A549 (cell line): ENCODE measurements around the gene CHEK1. TPM values are rescaled to one million over a fixed set of nuclear protein-coding genes. Genes with fewer than 3 reads are reported as not detected.

Experiments used
- ATAC-seq, 2 experiments: fragments of 200-7000 bp in 1 of 2; fragments of >200 bp in 1 of 2; cut with Nextera tagmentation in 1 of 2; cut with Tn5 transposase in 1 of 2; 3 replicates each; pipeline versions ENCODE4 v1.8.0 to v1.9.1; 2018 to 2020; ENCODE audit warnings: mild to moderate bottlenecking in 1 of 2, moderate library complexity in 1 of 2
- CTCF ChIA-PET: fragments of 300-600 bp; sonication (Branson Sonifier 250); formaldehyde crosslinking; extraction: SDS; loops from one replicate; lab custom pipeline; 2021; ENCODE audit warnings: antibody characterized with exemption, inconsistent platforms; lab: Yijun Ruan, JAX
- POLR2A ChIA-PET: fragments of 350-600 bp; formaldehyde crosslinking; extraction: SDS; loops from one replicate; lab custom pipeline; 2021; ENCODE audit warnings: antibody characterized with exemption, inconsistent platforms; lab: Yijun Ruan, JAX
- DNase-seq, 2 experiments: peaks; one replicate each; pipeline versions ENCODE4 v3.0.0 to v3.0.0-alpha.2; 2011 to 2016; ENCODE audit warnings: low read depth in 1 of 2, low spot score in 1 of 2
- FAIRE-seq: peaks from 2 replicates; lab custom pipeline; 2011; peaks lifted over from hg19 to GRCh38; lab: Jason Lieb, UNC
- H3K27ac ChIP-seq, 2 experiments: fragments of >200 bp; sonication (Bioruptor Twin); formaldehyde crosslinking; 3 replicates each; pipeline ENCODE4 v1.5.1; 2016 to 2017
- H3K4me1 ChIP-seq: fragments of >200 bp; sonication (Bioruptor Twin); formaldehyde crosslinking; 3 replicates; pipeline ENCODE4 v1.6.1; 2016
- H3K4me2 ChIP-seq: fragments of >200 bp; sonication (Bioruptor Twin); formaldehyde crosslinking; 3 replicates; pipeline ENCODE4 v1.6.1; 2016
- H3K4me3 ChIP-seq: fragments of >200 bp; sonication (Bioruptor Twin); formaldehyde crosslinking; 3 replicates; pipeline ENCODE4 v1.5.1; 2016
- H3K9me3 ChIP-seq: fragments of >200 bp; sonication (Bioruptor Twin); formaldehyde crosslinking; 3 replicates; pipeline ENCODE4 v1.6.1; 2016
- CBX2 ChIP-seq: fragments of 200-600 bp; sonication (generic); IDR thresholded peaks from 2 replicates; pipeline ENCODE4 v1.6.1; 2016; ENCODE audit warnings: low read depth, mild to moderate bottlenecking, borderline replicate concordance
- CBX8 ChIP-seq: fragments of 200-600 bp; sonication (generic); IDR thresholded peaks from 2 replicates; pipeline ENCODE4 v1.6.1; 2016
- CEBPB ChIP-seq, 2 experiments: fragments of >200 bp in 1 of 2; sonication (Bioruptor Twin) in 1 of 2; formaldehyde crosslinking in 1 of 2; IDR thresholded peaks; 2 replicates each; pipeline ENCODE4 v1.6.1; 2012 to 2016
- CHD2 ChIP-seq: fragments of 150-350 bp; IDR thresholded peaks from 2 replicates; pipeline ENCODE4 v1.6.1; 2014; ENCODE audit warnings: low read length; ENCODE audit not compliant: partially characterized antibody
- EHMT2 ChIP-seq: fragments of 200-600 bp; sonication (generic); IDR thresholded peaks from 2 replicates; pipeline ENCODE4 v1.6.1; 2016; ENCODE audit warnings: antibody characterized with exemption, low read depth, mild to moderate bottlenecking, moderate library complexity
- EP300 ChIP-seq, 2 experiments: fragments of >200 bp; sonication (Bioruptor Twin); formaldehyde crosslinking; IDR thresholded peaks; 2 replicates in 1 of 2; 3 replicates in 1 of 2; pipeline ENCODE4 v1.6.1; 2016 to 2017
- ESRRA ChIP-seq: fragments of 150-350 bp; IDR thresholded peaks from 2 replicates; pipeline ENCODE4 v1.6.1; 2014; ENCODE audit warnings: mild to moderate bottlenecking, low read length, borderline replicate concordance
- FOSL2 ChIP-seq, 2 experiments: fragments of 450-650 bp in 1 of 2; fragments of >200 bp in 1 of 2; sonication (Bioruptor Twin) in 1 of 2; formaldehyde crosslinking; IDR thresholded peaks; 2 replicates each; pipeline versions ENCODE4 v1.5.0 to v1.6.1; 2016 to 2020; ENCODE audit warnings: mild to moderate bottlenecking in 1 of 2, moderate library complexity in 1 of 2
- FOXS1 ChIP-seq: fragments of 250-450 bp; sonication (Bioruptor Pico); IDR thresholded peaks from 2 replicates; pipeline ENCODE4 v1.5.0; 2020; ENCODE audit warnings: mild to moderate bottlenecking, moderate library complexity
- HEYL ChIP-seq: fragments of 250-450 bp; sonication (Bioruptor Pico); IDR thresholded peaks from 2 replicates; pipeline ENCODE4 v1.8.0; 2021; ENCODE audit warnings: mild to moderate bottlenecking, moderate library complexity
- HOXA7 ChIP-seq: fragments of 250-450 bp; sonication (Bioruptor Pico); IDR thresholded peaks from 2 replicates; pipeline ENCODE4 v1.5.0; 2020; ENCODE audit warnings: mild to moderate bottlenecking, moderate library complexity
- HOXB13 ChIP-seq: fragments of 250-450 bp; sonication (Bioruptor Pico); IDR thresholded peaks from 2 replicates; pipeline ENCODE4 v1.5.0; 2020; ENCODE audit warnings: low read depth, mild to moderate bottlenecking, moderate library complexity
- JUN ChIP-seq, 2 experiments: fragments of >200 bp; sonication (Bioruptor Twin); formaldehyde crosslinking; IDR thresholded peaks; 2 replicates in 1 of 2; 3 replicates in 1 of 2; pipeline ENCODE4 v1.6.1; 2016 to 2017
- JUNB ChIP-seq: fragments of >200 bp; sonication (Bioruptor Twin); formaldehyde crosslinking; IDR thresholded peaks from 2 replicates; pipeline ENCODE4 v1.6.1; 2016
- KDM1A ChIP-seq: fragments of 200-600 bp; sonication (generic); IDR thresholded peaks from 2 replicates; pipeline ENCODE4 v1.6.1; 2016; ENCODE audit warnings: low read depth, mild to moderate bottlenecking
- MAFK ChIP-seq: fragments of 450-650 bp; IDR thresholded peaks from 2 replicates; pipeline ENCODE4 v1.6.1; 2014; ENCODE audit not compliant: partially characterized antibody
- MAZ ChIP-seq: fragments of 150-350 bp; IDR thresholded peaks from 2 replicates; pipeline ENCODE4 v1.6.1; 2014; ENCODE audit warnings: antibody characterized with exemption, low read depth, low read length, borderline replicate concordance
- MYC ChIP-seq: IDR thresholded peaks from 2 replicates; pipeline ENCODE4 v1.6.1; 2012; ENCODE audit warnings: mild to moderate bottlenecking, inconsistent platforms, low read length, improper control_type of control experiment, borderline replicate concordance
- NFE2L2 ChIP-seq: fragments of 150-350 bp; conservative IDR thresholded peaks from 2 replicates; pipeline ENCODE4 v1.6.1; 2014; ENCODE audit warnings: low read length
- POLR2A ChIP-seq: IDR thresholded peaks from 2 replicates; pipeline ENCODE4 v1.6.1; 2012; ENCODE audit warnings: mild to moderate bottlenecking, low read length
- RFX5 ChIP-seq: fragments of 450-650 bp; IDR thresholded peaks from 2 replicates; pipeline ENCODE4 v1.7.1; 2014; ENCODE audit warnings: antibody characterized with exemption, mild to moderate bottlenecking, moderate library complexity
- ZFP36 ChIP-seq: fragments of 450-650 bp; IDR thresholded peaks from 2 replicates; pipeline ENCODE4 v1.6.1; 2014; ENCODE audit warnings: borderline replicate concordance; ENCODE audit not compliant: partially characterized antibody
- ZNF302 ChIP-seq: fragments of 250-450 bp; sonication (Bioruptor Pico); IDR thresholded peaks from 2 replicates; pipeline ENCODE4 v1.9.0; 2021; ENCODE audit warnings: inconsistent platforms, mild to moderate bottlenecking, moderate library complexity
- WGBS: methylation state at CpG from one replicate; pipeline ENCODE4 v1.1.6; 2017; ENCODE audit errors: missing lambda C conversion rate; 5-methylcytosine and 5-hydroxymethylcytosine counted together
- polyA plus RNA-seq, 4 experiments: library from polyadenylated mRNA; depleted of rRNA in 3 of 4; stranded (reverse); fragments of >200 nt; fragmentation: RNase III in 1 of 4; extraction: RNeasy Plus Mini Kit Qiagen cat#74134 plus additional on column Dnase treatment in 1 of 4; gene quantifications; 2 replicates in 3 of 4; 3 replicates in 1 of 4; pipeline ENCODE4 v1.2.3, GENCODE V29; 2011 to 2017
- TF ChIP-seq, protein P1 (sequence below): IDR thresholded peaks from 2 replicates; pipeline ENCODE4 v1.6.1; 2012
- TF ChIP-seq, protein P2 (sequence below): IDR thresholded peaks from 2 replicates; pipeline ENCODE4 v1.6.1; 2012
- TF ChIP-seq, protein P3 (sequence below): fragments of 250-450 bp; sonication (Bioruptor Pico); IDR thresholded peaks from 2 replicates; pipeline ENCODE4 v1.5.0; 2021; ENCODE audit warnings: mild to moderate bottlenecking, moderate library complexity, borderline replicate concordance
- TF ChIP-seq, protein P4 (sequence below): IDR thresholded peaks from 2 replicates; pipeline ENCODE4 v1.6.1; 2012; ENCODE audit warnings: low read depth, borderline replicate concordance
- TF ChIP-seq, protein P5 (sequence below): fragments of >200 bp; sonication (Bioruptor Twin); formaldehyde crosslinking; IDR thresholded peaks from 3 replicates; pipeline ENCODE4 v1.5.1; 2016
- TF ChIP-seq, protein P6 (sequence below): fragments of >200 bp; sonication (Bioruptor Twin); formaldehyde crosslinking; IDR thresholded peaks from 3 replicates; pipeline ENCODE4 v1.6.1; 2016

The CHEK1 gene
- polyA plus RNA-seq, 2 of the 4 experiments (the other 2 are of a cell fraction) = 35.2 to 64.5 TPM

DNA sequence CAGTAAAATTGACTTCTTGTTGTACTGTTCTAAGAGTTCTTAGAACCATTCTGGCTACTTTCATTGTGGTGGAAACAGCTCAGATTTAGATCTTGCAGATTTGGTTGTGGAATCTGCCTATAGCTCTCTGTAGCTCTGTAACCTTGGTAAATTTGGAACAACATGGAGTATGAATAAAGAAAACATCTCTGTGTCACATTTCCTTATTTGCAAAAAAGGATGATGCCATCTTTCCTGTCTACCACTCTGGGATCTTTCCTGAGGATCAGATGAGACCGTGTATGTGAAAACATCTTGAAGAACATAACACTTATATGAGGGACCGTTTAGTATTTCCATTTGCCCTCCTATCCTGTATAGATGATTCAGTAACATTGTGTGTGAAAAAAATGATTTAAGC, 46.6 kb downstream of the CHEK1 start:
- Histone ChIP-seq H3K27ac (no peak overlapping the region), H3K4me3 (no peak overlapping the region), H3K4me2 (no peak overlapping the region), H3K9me3 (no peaks in the 10 kb centered on the region), H3K4me1 (no peaks in the 10 kb centered on the region)
- ATAC-seq (no peak), DNase-seq (no peak), FAIRE-seq (no peak)
- ChIA-PET CTCF (no interaction called here), POLR2A (no interaction called here)
- 84% methylated on average over 2 of the region's 2 CpGs for WGBS
- TF ChIP-seq MYC (no peak), ESRRA (no peak), EHMT2 (no peak), FOXS1 (no peak), POLR2A (no peak), CBX8 (no peak), JUN (IDR thresholded peaks at IDR 0.05) (no peak), KDM1A (no peak), CBX2 (no peak), CHD2 (no peak), CEBPB (IDR thresholded peaks at IDR 0.05) (no peak), HOXA7 (no peak), ZFP36 (no peak), JUNB (no peak), EP300 (IDR thresholded peaks at IDR 0.05) (no peak), HOXB13 (CRISPR knock-in tag) (no peak), MAZ (no peak)
- TF ChIP-seq, protein P1, sequence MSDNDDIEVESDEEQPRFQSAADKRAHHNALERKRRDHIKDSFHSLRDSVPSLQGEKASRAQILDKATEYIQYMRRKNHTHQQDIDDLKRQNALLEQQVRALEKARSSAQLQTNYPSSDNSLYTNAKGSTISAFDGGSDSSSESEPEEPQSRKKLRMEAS = no peak
- TF ChIP-seq, protein P2, sequence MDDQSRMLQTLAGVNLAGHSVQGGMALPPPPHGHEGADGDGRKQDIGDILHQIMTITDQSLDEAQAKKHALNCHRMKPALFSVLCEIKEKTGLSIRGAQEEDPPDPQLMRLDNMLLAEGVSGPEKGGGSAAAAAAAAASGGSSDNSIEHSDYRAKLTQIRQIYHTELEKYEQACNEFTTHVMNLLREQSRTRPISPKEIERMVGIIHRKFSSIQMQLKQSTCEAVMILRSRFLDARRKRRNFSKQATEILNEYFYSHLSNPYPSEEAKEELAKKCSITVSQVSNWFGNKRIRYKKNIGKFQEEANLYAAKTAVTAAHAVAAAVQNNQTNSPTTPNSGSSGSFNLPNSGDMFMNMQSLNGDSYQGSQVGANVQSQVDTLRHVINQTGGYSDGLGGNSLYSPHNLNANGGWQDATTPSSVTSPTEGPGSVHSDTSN = no peak
- TF ChIP-seq, protein P3, sequence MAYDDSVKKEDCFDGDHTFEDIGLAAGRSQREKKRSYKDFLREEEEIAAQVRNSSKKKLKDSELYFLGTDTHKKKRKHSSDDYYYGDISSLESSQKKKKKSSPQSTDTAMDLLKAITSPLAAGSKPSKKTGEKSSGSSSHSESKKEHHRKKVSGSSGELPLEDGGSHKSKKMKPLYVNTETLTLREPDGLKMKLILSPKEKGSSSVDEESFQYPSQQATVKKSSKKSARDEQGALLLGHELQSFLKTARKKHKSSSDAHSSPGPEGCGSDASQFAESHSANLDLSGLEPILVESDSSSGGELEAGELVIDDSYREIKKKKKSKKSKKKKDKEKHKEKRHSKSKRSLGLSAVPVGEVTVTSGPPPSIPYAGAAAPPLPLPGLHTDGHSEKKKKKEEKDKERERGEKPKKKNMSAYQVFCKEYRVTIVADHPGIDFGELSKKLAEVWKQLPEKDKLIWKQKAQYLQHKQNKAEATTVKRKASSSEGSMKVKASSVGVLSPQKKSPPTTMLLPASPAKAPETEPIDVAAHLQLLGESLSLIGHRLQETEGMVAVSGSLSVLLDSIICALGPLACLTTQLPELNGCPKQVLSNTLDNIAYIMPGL = no peak

DNA sequence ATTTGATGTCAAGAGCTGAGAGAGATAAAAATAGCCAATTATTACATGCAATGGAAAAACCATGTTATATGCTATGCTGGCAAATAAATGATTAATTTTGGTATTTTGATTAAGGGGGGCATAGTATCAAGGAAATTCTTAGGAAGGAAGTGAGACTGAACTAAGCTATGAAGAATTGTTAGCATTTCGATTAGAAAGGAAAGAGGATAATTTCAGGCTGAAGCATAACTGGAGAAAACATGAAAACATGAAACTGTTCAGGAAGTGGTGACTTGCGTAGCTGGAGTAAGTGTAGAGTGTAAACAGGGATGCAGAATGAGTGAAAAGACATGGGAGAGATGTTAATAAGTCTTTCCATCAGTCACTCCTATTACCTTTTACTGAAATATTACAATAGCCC, 49.2 kb downstream of the CHEK1 start:
- no peak for ATAC-seq
- Histone ChIP-seq H3K4me3 (no peak overlapping the region), H3K4me1 (no peaks in the 10 kb centered on the region), H3K27ac (no peak overlapping the region), H3K4me2 (no peak overlapping the region), H3K9me3 (no peaks in the 10 kb centered on the region)
- 77% methylated on average over 2 of the region's 2 CpGs for WGBS
- POLR2A ChIA-PET = no interaction called here
- no peak for TF ChIP-seq CBX2
- no peak for TF ChIP-seq RFX5
- TF ChIP-seq, protein P4, sequence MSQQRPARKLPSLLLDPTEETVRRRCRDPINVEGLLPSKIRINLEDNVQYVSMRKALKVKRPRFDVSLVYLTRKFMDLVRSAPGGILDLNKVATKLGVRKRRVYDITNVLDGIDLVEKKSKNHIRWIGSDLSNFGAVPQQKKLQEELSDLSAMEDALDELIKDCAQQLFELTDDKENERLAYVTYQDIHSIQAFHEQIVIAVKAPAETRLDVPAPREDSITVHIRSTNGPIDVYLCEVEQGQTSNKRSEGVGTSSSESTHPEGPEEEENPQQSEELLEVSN = no peak
- TF ChIP-seq, protein P1 = no peak
- TF ChIP-seq ZNF302 (CRISPR knock-in tag) = no peak
- no peak for TF ChIP-seq EHMT2
- TF ChIP-seq NFE2L2 = no peak
- TF ChIP-seq, protein P5, sequence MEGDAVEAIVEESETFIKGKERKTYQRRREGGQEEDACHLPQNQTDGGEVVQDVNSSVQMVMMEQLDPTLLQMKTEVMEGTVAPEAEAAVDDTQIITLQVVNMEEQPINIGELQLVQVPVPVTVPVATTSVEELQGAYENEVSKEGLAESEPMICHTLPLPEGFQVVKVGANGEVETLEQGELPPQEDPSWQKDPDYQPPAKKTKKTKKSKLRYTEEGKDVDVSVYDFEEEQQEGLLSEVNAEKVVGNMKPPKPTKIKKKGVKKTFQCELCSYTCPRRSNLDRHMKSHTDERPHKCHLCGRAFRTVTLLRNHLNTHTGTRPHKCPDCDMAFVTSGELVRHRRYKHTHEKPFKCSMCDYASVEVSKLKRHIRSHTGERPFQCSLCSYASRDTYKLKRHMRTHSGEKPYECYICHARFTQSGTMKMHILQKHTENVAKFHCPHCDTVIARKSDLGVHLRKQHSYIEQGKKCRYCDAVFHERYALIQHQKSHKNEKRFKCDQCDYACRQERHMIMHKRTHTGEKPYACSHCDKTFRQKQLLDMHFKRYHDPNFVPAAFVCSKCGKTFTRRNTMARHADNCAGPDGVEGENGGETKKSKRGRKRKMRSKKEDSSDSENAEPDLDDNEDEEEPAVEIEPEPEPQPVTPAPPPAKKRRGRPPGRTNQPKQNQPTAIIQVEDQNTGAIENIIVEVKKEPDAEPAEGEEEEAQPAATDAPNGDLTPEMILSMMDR = no peak
- TF ChIP-seq MAFK = no peak
- no peak for TF ChIP-seq FOSL2 (IDR thresholded peaks at IDR 0.05)
- TF ChIP-seq FOSL2 (CRISPR knock-in tag; IDR thresholded peaks at IDR 0.05) = no peak
- TF ChIP-seq HEYL (CRISPR knock-in tag) = no peak
- TF ChIP-seq CBX8 = no peak
- TF ChIP-seq, protein P6, sequence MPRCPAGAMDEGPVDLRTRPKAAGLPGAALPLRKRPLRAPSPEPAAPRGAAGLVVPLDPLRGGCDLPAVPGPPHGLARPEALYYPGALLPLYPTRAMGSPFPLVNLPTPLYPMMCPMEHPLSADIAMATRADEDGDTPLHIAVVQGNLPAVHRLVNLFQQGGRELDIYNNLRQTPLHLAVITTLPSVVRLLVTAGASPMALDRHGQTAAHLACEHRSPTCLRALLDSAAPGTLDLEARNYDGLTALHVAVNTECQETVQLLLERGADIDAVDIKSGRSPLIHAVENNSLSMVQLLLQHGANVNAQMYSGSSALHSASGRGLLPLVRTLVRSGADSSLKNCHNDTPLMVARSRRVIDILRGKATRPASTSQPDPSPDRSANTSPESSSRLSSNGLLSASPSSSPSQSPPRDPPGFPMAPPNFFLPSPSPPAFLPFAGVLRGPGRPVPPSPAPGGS = no peak
- no peak for TF ChIP-seq MYC
- no peak for FAIRE-seq
- CTCF ChIA-PET = no interaction called here
- DNase-seq = no peak
